Measurements from ENCODE around the gene GAS1. TPM values are rescaled to one million over a fixed set of nuclear protein-coding genes. Genes with fewer than 3 reads are reported as not detected.
A peak's percentile ranks its signal among the peaks of the same experiment; 100 is the strongest.

Gene GAS1, protein sequence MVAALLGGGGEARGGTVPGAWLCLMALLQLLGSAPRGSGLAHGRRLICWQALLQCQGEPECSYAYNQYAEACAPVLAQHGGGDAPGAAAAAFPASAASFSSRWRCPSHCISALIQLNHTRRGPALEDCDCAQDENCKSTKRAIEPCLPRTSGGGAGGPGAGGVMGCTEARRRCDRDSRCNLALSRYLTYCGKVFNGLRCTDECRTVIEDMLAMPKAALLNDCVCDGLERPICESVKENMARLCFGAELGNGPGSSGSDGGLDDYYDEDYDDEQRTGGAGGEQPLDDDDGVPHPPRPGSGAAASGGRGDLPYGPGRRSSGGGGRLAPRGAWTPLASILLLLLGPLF
- total RNA-seq (52.8 TPM), polyA plus RNA-seq (46.3 TPM)

- under 1% methylated on average over 89 of the region's 89 CpGs for WGBS
- peak within 1 kb of the TSS; percentile 84 for H3K4me3 ChIP-seq (ENCODE audit: low read depth, low read length)
- DNase-seq (ENCODE audit: extremely low spot score) = peak; percentile 92
- peaks cover 3% of the 10 kb centered on the region for H3K4me1 ChIP-seq (ENCODE audit: insufficient read depth)
- no peaks in the 10 kb centered on the region for H3K36me3 ChIP-seq (ENCODE audit: insufficient read depth)
- peak within 1 kb of the TSS; percentile 74 for H3K27ac ChIP-seq (ENCODE audit: low read depth)
These were observed at the start of gene GAS1 for GRCh38 chr9:86947146-86948073. TSS of gene GAS1 (minus strand) at chr9:86947506. CDS start at chr9:86946779, 727 bp downstream.

DNA sequence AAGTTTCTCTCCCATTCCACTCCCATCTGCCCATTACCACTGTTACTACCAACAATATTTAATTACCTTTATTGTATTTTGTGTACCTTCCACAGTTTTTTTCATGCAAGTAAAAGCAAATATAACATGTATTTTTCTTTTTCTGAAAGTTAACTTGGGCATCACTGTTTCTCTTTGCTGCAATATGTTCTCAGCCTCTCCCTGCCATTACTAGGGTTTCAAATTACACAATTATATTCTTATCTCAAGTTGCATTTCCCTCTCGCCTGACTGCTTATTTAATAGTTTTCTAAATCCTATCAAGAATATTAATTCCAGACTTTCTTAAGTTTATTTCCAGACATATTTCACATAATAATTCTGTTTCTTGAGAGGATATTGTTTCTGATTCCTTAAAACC, 46.9 kb upstream of the GAS1 start:
- H3K4me1 ChIP-seq (ENCODE audit: insufficient read depth) = no peaks in the 10 kb centered on the region
- DNase-seq (ENCODE audit: extremely low spot score) = no peak
- no peak overlapping the region for H3K4me3 ChIP-seq (ENCODE audit: low read depth, low read length)
- peaks cover under 1% of the 10 kb centered on the region for H3K36me3 ChIP-seq (ENCODE audit: insufficient read depth)
- WGBS = 44% methylated on average over 1 of the region's 1 CpG
- no peak overlapping the region for H3K27ac ChIP-seq (ENCODE audit: low read depth)

GRCh38 chr9:86993830-86994229, 46.5 kb upstream of the GAS1 start:
- Histone ChIP-seq H3K4me1 (ENCODE audit: insufficient read depth) (no peaks in the 10 kb centered on the region), H3K27ac (ENCODE audit: low read depth) (no peak overlapping the region), H3K36me3 (ENCODE audit: insufficient read depth) (peaks cover 1% of the 10 kb centered on the region), H3K4me3 (ENCODE audit: low read depth, low read length) (no peak overlapping the region)
- DNase-seq (ENCODE audit: extremely low spot score) = no peak

DNA sequence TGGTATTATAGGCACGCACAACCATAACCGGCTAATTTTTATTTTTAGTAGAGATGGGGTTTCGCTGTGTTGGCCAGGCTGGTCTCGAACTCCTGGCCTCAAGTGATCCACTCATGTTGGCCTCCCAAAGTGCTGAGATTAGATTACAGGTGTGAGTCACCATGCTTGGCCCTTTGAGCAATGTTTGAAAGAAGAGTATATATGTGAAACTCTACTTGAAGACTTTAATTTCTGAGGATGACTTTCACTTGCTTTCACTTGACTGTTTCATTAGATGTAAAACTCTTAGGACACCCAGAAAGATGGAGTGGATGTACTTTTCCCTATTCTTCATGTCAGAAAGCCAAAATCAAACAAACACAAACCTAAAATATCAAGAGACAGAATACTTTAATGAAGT, 43.8 kb upstream of the GAS1 start:
- Histone ChIP-seq H3K4me1 (ENCODE audit: insufficient read depth) (no peaks in the 10 kb centered on the region), H3K4me3 (ENCODE audit: low read depth, low read length) (no peak overlapping the region), H3K27ac (ENCODE audit: low read depth) (no peak overlapping the region), H3K36me3 (ENCODE audit: insufficient read depth) (peaks cover 1% of the 10 kb centered on the region)
- WGBS = 74% methylated on average over 4 of the region's 4 CpGs
- no peak for DNase-seq (ENCODE audit: extremely low spot score)

DNA sequence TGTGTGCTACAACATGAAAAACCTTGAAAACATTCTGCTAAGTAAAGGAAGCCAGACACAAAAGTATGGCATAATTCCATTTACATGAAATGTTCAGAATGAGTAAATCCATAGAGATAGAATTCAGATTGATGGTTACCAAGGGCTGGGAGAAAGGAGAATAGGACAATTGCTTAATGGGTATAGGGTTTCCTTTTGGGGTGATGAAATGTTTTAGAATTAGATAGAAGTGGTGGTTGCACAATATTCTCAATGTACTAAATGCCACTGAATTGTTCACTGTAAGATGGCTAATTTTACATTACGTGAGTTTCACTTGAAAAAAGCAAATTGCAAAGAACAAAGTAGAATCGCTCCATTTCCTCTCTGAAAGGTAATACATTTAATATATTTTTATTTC, 43.0 kb upstream of the GAS1 start:
- Histone ChIP-seq H3K27ac (ENCODE audit: low read depth) (no peak overlapping the region), H3K36me3 (ENCODE audit: insufficient read depth) (peaks cover 1% of the 10 kb centered on the region), H3K4me3 (ENCODE audit: low read depth, low read length) (no peak overlapping the region), H3K4me1 (ENCODE audit: insufficient read depth) (no peaks in the 10 kb centered on the region)
- WGBS = 96% methylated on average over 2 of the region's 2 CpGs
- DNase-seq (ENCODE audit: extremely low spot score) = no peak

DNA sequence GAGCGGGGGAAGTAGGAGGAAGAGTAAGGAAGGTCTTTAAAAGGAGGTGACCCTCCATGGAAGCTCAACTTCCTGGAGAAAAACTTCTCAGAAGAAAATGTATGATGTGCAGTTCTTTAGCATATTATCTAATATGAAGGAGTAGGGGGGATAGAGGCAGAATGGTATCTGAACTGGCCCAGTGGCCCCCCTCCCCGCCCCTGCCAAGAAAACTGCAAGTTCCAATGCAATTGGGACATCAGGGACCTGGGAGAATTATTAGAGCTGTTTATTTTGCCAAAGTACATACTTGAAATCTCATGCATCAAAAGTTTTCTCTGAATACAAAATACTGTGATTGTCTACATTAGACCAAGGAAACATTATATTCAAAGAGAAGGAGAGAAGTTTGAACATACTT, 40.6 kb upstream of the GAS1 start:
- no peak for DNase-seq (ENCODE audit: extremely low spot score)
- H3K27ac ChIP-seq (ENCODE audit: low read depth) = no peak overlapping the region
- H3K4me1 ChIP-seq (ENCODE audit: insufficient read depth) = no peaks in the 10 kb centered on the region
- peaks cover 1% of the 10 kb centered on the region for H3K36me3 ChIP-seq (ENCODE audit: insufficient read depth)
- H3K4me3 ChIP-seq (ENCODE audit: low read depth, low read length) = no peak overlapping the region
- 94% methylated on average over 2 of the region's 2 CpGs for whole genome bisulfite sequencing

DNA sequence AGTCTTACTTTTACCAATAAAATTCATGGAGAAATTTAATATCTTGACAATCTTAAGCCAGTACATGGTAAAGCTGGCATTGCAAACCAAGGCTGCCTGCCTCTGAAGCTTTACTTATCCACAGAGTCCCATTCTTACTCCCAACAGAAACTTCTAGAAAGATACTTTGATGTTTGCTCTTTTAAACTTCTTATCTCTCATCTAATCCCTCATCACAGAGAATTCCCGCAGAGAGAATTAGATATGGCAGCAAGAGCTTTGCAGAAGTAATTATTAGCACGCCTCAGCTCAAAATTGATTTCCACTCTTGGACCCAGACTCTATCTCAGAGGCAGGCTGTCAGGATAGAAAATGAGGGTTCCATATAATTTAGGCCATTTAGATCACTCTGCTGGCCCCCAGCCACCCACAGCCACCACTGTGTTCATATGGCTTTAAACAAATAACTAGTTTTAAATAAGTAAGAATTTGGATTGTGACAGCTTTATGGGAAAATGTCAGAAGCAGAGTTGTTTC, 37.9 kb upstream of the GAS1 start:
- H3K36me3 ChIP-seq (ENCODE audit: insufficient read depth) = peaks cover 1% of the 10 kb centered on the region
- no peak overlapping the region for H3K27ac ChIP-seq (ENCODE audit: low read depth)
- H3K4me3 ChIP-seq (ENCODE audit: low read depth, low read length) = no peak overlapping the region
- DNase-seq (ENCODE audit: extremely low spot score) = no peak
- H3K4me1 ChIP-seq (ENCODE audit: insufficient read depth) = no peaks in the 10 kb centered on the region
- 61% methylated on average over 2 of the region's 2 CpGs for WGBS

DNA sequence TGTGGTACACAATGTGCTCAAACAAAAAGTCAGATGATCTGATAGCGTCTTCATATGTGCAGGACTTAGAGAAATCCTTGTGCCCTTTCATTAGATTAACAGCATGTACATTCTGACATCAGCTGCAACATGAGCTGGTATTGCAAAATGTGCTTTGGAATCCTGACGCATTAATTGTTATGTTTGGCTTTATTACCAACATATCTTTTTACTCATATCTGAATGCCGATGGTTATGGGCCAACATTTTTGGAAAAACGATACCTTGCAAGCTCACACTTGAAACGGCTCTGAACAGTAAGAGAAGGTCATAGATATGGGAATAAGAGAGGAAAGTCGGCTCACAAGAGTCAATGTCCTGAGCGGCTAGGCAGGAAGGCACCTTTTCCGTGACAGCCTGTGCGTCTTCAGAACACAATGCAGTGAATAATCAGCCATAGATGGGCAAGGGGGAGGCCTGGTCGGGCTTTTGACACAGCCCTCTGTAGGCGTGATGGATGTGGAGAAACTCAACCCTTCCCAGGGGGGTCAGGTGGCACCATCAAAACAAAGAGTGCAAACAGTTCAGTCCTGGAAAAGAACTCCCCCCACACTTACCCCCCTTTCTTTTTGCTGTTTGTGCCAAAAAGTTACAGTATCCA, 36.4 kb upstream of the GAS1 start:
- DNase-seq (ENCODE audit: extremely low spot score) = no peak
- H3K27ac ChIP-seq (ENCODE audit: low read depth) = no peak overlapping the region
- WGBS = 50% methylated on average over 11 of the region's 11 CpGs
- H3K4me1 ChIP-seq (ENCODE audit: insufficient read depth) = no peaks in the 10 kb centered on the region
- no peak overlapping the region for H3K4me3 ChIP-seq (ENCODE audit: low read depth, low read length)
- no peaks in the 10 kb centered on the region for H3K36me3 ChIP-seq (ENCODE audit: insufficient read depth)

GRCh38 chr9:86983249-86983619, 35.9 kb upstream of the GAS1 start:
- no peak for DNase-seq (ENCODE audit: extremely low spot score)
- Histone ChIP-seq H3K27ac (ENCODE audit: low read depth) (no peak overlapping the region), H3K4me3 (ENCODE audit: low read depth, low read length) (no peak overlapping the region), H3K36me3 (ENCODE audit: insufficient read depth) (no peaks in the 10 kb centered on the region), H3K4me1 (ENCODE audit: insufficient read depth) (no peaks in the 10 kb centered on the region)
- 51% methylated on average over 4 of the region's 4 CpGs for WGBS

GRCh38 chr9:86980802-86981201, 33.5 kb upstream of the GAS1 start:
- 81% methylated on average over 3 of the region's 3 CpGs for WGBS
- no peak for DNase-seq (ENCODE audit: extremely low spot score)
- Histone ChIP-seq H3K27ac (ENCODE audit: low read depth) (no peak overlapping the region), H3K36me3 (ENCODE audit: insufficient read depth) (no peaks in the 10 kb centered on the region), H3K4me1 (ENCODE audit: insufficient read depth) (no peaks in the 10 kb centered on the region), H3K4me3 (ENCODE audit: low read depth, low read length) (no peak overlapping the region)

DNA sequence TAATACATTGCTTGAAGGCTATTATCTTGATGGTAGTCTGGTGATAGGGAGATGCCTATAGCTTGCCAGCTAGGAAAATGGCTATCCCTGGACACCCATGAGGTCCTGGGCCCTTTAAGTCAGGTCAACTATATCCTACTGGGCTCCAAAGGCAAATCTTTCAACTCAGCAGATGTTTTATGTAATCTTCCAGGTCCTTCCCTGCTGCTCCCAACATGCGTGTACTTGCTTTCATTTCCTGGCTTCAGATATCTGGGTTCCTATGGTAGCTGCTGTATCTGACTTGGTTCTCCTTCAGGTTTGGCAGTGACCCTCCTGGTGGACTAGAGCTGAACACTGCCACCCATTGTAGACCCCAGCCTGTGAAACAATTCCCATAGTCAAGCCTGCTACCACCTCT, 32.4 kb upstream of the GAS1 start:
- DNase-seq (ENCODE audit: extremely low spot score) = no peak
- 77% methylated on average over 1 of the region's 1 CpG for whole genome bisulfite sequencing
- no peak overlapping the region for H3K27ac ChIP-seq (ENCODE audit: low read depth)
- no peak overlapping the region for H3K4me3 ChIP-seq (ENCODE audit: low read depth, low read length)
- H3K36me3 ChIP-seq (ENCODE audit: insufficient read depth) = no peaks in the 10 kb centered on the region
- H3K4me1 ChIP-seq (ENCODE audit: insufficient read depth) = no peaks in the 10 kb centered on the region

DNA sequence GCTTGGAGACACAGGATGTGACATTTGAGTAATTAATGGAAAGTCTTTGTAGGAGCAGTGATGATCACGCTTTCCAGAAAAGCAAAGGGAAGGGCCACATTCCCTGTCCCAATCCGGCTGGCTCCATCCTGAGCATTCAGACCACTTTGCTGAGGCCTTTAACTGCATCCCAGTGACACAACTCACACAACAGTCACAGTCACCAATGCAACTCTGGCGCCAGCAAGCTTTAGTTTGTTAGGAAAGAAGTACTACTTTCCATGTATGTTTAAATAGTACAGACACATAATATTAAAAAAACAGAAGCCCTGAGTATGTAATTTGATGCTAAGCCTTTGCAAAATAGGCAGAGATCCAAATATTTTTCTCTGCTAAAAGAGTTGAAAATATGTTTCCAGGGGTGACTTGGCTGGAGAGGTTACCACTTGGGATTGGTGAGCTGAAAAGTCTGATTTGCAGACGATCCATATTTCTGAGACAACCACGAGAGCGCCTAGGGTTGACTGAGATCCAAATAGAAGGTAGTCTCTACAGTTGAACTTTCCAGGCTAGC, 31.7 kb upstream of the GAS1 start:
- WGBS = 76% methylated on average over 6 of the region's 6 CpGs
- DNase-seq (ENCODE audit: extremely low spot score) = no peak
- no peak overlapping the region for H3K27ac ChIP-seq (ENCODE audit: low read depth)

GRCh38 chr9:86978413-86978812, 31.1 kb upstream of the GAS1 start:
- H3K27ac ChIP-seq (ENCODE audit: low read depth) = no peak overlapping the region

More for the DNA sequence above, 31.7 kb upstream of the GAS1 start:
- H3K4me1 ChIP-seq (ENCODE audit: insufficient read depth) = no peaks in the 10 kb centered on the region
- H3K4me3 ChIP-seq (ENCODE audit: low read depth, low read length) = no peak overlapping the region
- no peaks in the 10 kb centered on the region for H3K36me3 ChIP-seq (ENCODE audit: insufficient read depth)

More at GRCh38 chr9:86978413-86978812, 31.1 kb upstream of the GAS1 start:
- no peaks in the 10 kb centered on the region for H3K36me3 ChIP-seq (ENCODE audit: insufficient read depth)
- H3K4me1 ChIP-seq (ENCODE audit: insufficient read depth) = no peaks in the 10 kb centered on the region
- 84% methylated on average over 2 of the region's 2 CpGs for WGBS
- H3K4me3 ChIP-seq (ENCODE audit: low read depth, low read length) = no peak overlapping the region
- DNase-seq (ENCODE audit: extremely low spot score) = no peak
